Measurements from ENCODE around the gene ESPL1.

ESPL1 gene

GRCh38 chr12:53333289-53333688, 65.2 kb downstream of the ESPL1 start:
- peaks cover 17% of the 10 kb centered on the region for H3K4me1 ChIP-seq
- no peak for TF ChIP-seq CTCF (IDR thresholded peaks at IDR 0.05; ENCODE audit: low read depth, low read length)
- no peak for DNase-seq
- H3K36me3 ChIP-seq: no peaks in the 10 kb centered on the region
- H3K27me3 ChIP-seq: no peaks in the 10 kb centered on the region
- H3K4me3 ChIP-seq (ENCODE audit: low read depth, low read length): no peak overlapping the region
- H3K9me3 ChIP-seq: no peaks in the 10 kb centered on the region

- TF ChIP-seq CTCF (IDR thresholded peaks at IDR 0.05; ENCODE audit: low read depth, low read length): no peak
- Histone ChIP-seq H3K27me3 (no peaks in the 10 kb centered on the region), H3K4me1 (peaks cover 22% of the 10 kb centered on the region), H3K36me3 (no peaks in the 10 kb centered on the region), H3K4me3 (ENCODE audit: low read depth, low read length) (no peak overlapping the region), H3K9me3 (no peaks in the 10 kb centered on the region)
- no peak for DNase-seq
Measured at GRCh38 chr12:53333845-53334244, 65.7 kb downstream of the ESPL1 start.

GRCh38 chr12:53334822-53335221, 66.7 kb downstream of the ESPL1 start:
- no peak for DNase-seq
- Histone ChIP-seq H3K4me1 (peaks cover 27% of the 10 kb centered on the region), H3K36me3 (no peaks in the 10 kb centered on the region), H3K9me3 (no peaks in the 10 kb centered on the region), H3K27me3 (no peaks in the 10 kb centered on the region), H3K4me3 (ENCODE audit: low read depth, low read length) (no peak overlapping the region)
- no peak for TF ChIP-seq CTCF (IDR thresholded peaks at IDR 0.05; ENCODE audit: low read depth, low read length)

GRCh38 chr12:53336181-53336681, 68.1 kb downstream of the ESPL1 start, which contains the start of gene SP7:
Gene SP7, minus strand, starts transcription at chr12:53336354. Its CDS starts 708 bp downstream, at chr12:53335646.
- no peaks in the 10 kb centered on the region for H3K36me3 ChIP-seq
- no peaks in the 10 kb centered on the region for H3K9me3 ChIP-seq
- TF ChIP-seq CTCF (IDR thresholded peaks at IDR 0.05; ENCODE audit: low read depth, low read length): no peak
- no peak within 1 kb of the TSS for H3K4me3 ChIP-seq (ENCODE audit: low read depth, low read length)
- no peaks in the 10 kb centered on the region for H3K27me3 ChIP-seq
- H3K4me1 ChIP-seq: peaks cover 27% of the 10 kb centered on the region
- DNase-seq: peak; percentile 43

- DNase-seq: no peak
- H3K4me3 ChIP-seq (ENCODE audit: low read depth, low read length): no peak overlapping the region
- H3K9me3 ChIP-seq: no peaks in the 10 kb centered on the region
- H3K27me3 ChIP-seq: no peaks in the 10 kb centered on the region
- TF ChIP-seq CTCF (IDR thresholded peaks at IDR 0.05; ENCODE audit: low read depth, low read length): no peak
- H3K4me1 ChIP-seq: peaks cover 27% of the 10 kb centered on the region
- no peaks in the 10 kb centered on the region for H3K36me3 ChIP-seq
Measured at GRCh38 chr12:53338017-53338416, 69.9 kb downstream of the ESPL1 start.

GRCh38 chr12:53338916-53339315, 70.8 kb downstream of the ESPL1 start:
- Histone ChIP-seq H3K9me3 (no peaks in the 10 kb centered on the region), H3K27me3 (no peaks in the 10 kb centered on the region), H3K4me1 (peaks cover 27% of the 10 kb centered on the region), H3K4me3 (ENCODE audit: low read depth, low read length) (peak overlapping the region; percentile 12; the same call in 1 of the 2 replicates), H3K36me3 (no peaks in the 10 kb centered on the region)
- peak; percentile 87 for DNase-seq
- TF ChIP-seq CTCF (IDR thresholded peaks at IDR 0.05; ENCODE audit: low read depth, low read length): no peak
